ENCODE measurements around the gene WDR5. TPM values are rescaled to one million over a fixed set of nuclear protein-coding genes. Genes with fewer than 3 reads are reported as not detected.

Gene WDR5
- total and polyA plus RNA-seq, 2 experiments from 2014 or later, result 21.0 to 27.3 TPM

- TF ChIP-seq, protein P1, sequence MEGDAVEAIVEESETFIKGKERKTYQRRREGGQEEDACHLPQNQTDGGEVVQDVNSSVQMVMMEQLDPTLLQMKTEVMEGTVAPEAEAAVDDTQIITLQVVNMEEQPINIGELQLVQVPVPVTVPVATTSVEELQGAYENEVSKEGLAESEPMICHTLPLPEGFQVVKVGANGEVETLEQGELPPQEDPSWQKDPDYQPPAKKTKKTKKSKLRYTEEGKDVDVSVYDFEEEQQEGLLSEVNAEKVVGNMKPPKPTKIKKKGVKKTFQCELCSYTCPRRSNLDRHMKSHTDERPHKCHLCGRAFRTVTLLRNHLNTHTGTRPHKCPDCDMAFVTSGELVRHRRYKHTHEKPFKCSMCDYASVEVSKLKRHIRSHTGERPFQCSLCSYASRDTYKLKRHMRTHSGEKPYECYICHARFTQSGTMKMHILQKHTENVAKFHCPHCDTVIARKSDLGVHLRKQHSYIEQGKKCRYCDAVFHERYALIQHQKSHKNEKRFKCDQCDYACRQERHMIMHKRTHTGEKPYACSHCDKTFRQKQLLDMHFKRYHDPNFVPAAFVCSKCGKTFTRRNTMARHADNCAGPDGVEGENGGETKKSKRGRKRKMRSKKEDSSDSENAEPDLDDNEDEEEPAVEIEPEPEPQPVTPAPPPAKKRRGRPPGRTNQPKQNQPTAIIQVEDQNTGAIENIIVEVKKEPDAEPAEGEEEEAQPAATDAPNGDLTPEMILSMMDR (IDR thresholded peaks at IDR 0.05; ENCODE audit: low read depth, low read length), result no peak
- H3K4me3 ChIP-seq, result no peak overlapping the region
- no peaks in the 10 kb centered on the region for H3K4me1 ChIP-seq (ENCODE audit: low read depth)
- peaks cover 56% of the 10 kb centered on the region for H3K36me3 ChIP-seq
- no peak overlapping the region for H3K27ac ChIP-seq
- H3K9me3 ChIP-seq (ENCODE audit: low read depth), result no peaks in the 10 kb centered on the region
- no peaks in the 10 kb centered on the region for H3K27me3 ChIP-seq
- DNase-seq (ENCODE audit: low read depth in 1 of 2, low spot score in 1 of 2), result no peak
Observed at GRCh38 chr9:134144801-134145200, 8.9 kb downstream of the WDR5 start.

GRCh38 chr9:134145262-134145661 is 9.4 kb downstream of the WDR5 start:
- Histone ChIP-seq H3K36me3 (peaks cover 60% of the 10 kb centered on the region), H3K27ac (no peak overlapping the region), H3K4me3 (no peak overlapping the region), H3K9me3 (ENCODE audit: low read depth) (no peaks in the 10 kb centered on the region), H3K4me1 (ENCODE audit: low read depth) (no peaks in the 10 kb centered on the region), H3K27me3 (no peaks in the 10 kb centered on the region)
- TF ChIP-seq, protein P1 (IDR thresholded peaks at IDR 0.05; ENCODE audit: low read depth, low read length), result no peak
- DNase-seq (ENCODE audit: low read depth in 1 of 2, low spot score in 1 of 2), result no peak

GRCh38 chr9:134146774-134147493 is 11.1 kb downstream of the WDR5 start:
- no peak for DNase-seq (ENCODE audit: low read depth in 1 of 2, low spot score in 1 of 2)
- Histone ChIP-seq H3K9me3 (ENCODE audit: low read depth) (no peaks in the 10 kb centered on the region), H3K4me1 (ENCODE audit: low read depth) (no peaks in the 10 kb centered on the region), H3K4me3 (no peak overlapping the region), H3K36me3 (peaks cover 52% of the 10 kb centered on the region), H3K27ac (no peak overlapping the region), H3K27me3 (no peaks in the 10 kb centered on the region)
- TF ChIP-seq, protein P1 (IDR thresholded peaks at IDR 0.05; ENCODE audit: low read depth, low read length), result no peak

- DNase-seq (ENCODE audit: low read depth in 1 of 2, low spot score in 1 of 2), result no peak
- H3K27me3 ChIP-seq, result no peaks in the 10 kb centered on the region
- H3K4me1 ChIP-seq (ENCODE audit: low read depth), result no peaks in the 10 kb centered on the region
- peaks cover 34% of the 10 kb centered on the region for H3K36me3 ChIP-seq
- TF ChIP-seq, protein P1 (IDR thresholded peaks at IDR 0.05; ENCODE audit: low read depth, low read length), result no peak
- H3K4me3 ChIP-seq, result no peak overlapping the region
- H3K27ac ChIP-seq, result no peak overlapping the region
- no peaks in the 10 kb centered on the region for H3K9me3 ChIP-seq (ENCODE audit: low read depth)
Observed at GRCh38 chr9:134149380-134149779, 13.5 kb downstream of the WDR5 start.

GRCh38 chr9:134150557-134151214 is 14.8 kb downstream of the WDR5 start:
- TF ChIP-seq, protein P1 (IDR thresholded peaks at IDR 0.05; ENCODE audit: low read depth, low read length), result no peak
- Histone ChIP-seq H3K9me3 (ENCODE audit: low read depth) (no peaks in the 10 kb centered on the region), H3K27ac (no peak overlapping the region), H3K36me3 (peaks cover 42% of the 10 kb centered on the region), H3K4me1 (ENCODE audit: low read depth) (no peaks in the 10 kb centered on the region), H3K27me3 (no peaks in the 10 kb centered on the region), H3K4me3 (no peak overlapping the region)
- no peak for DNase-seq (ENCODE audit: low read depth in 1 of 2, low spot score in 1 of 2)

All from cardiac muscle cell (in vitro differentiated cells and primary cell).